Stimulated activated CD8-positive, alpha-beta memory T cell treated with anti-CD3 and anti-CD28 coated beads, Interleukin-15, amount 100 ng/mL, for 48 hours (primary cell): ENCODE results near the gene CTNNA2.

ENCODE experiments used
- DNase-seq, 2 donors: peaks; one replicate each; pipeline ENCODE4 v3.0.0-alpha.2; 2020; ENCODE audit warnings: low read depth in 2 of 2

The CTNNA2 gene

GRCh38 chr2:80281049-80281448 lies 768.2 kb downstream of the CTNNA2 start:
- DNase-seq = no peak

- no peak for DNase-seq
These were observed 775.7 kb downstream of the CTNNA2 start for GRCh38 chr2:80288576-80288975.

- no peak for DNase-seq
These were observed 778.8 kb downstream of the CTNNA2 start for GRCh38 chr2:80291656-80292055.

GRCh38 chr2:80292474-80292873 lies 779.6 kb downstream of the CTNNA2 start:
- no peak for DNase-seq

- no peak for DNase-seq
These were observed 780.2 kb downstream of the CTNNA2 start for GRCh38 chr2:80293039-80293438.

GRCh38 chr2:80298954-80299353 lies 786.1 kb downstream of the CTNNA2 start:
- no peak for DNase-seq

- no peak for DNase-seq
These were observed 786.8 kb downstream of the CTNNA2 start for GRCh38 chr2:80299661-80300060.

- no peak for DNase-seq
These were observed 787.5 kb downstream of the CTNNA2 start for GRCh38 chr2:80300346-80300745.

- no peak for DNase-seq
These were observed 788.1 kb downstream of the CTNNA2 start for GRCh38 chr2:80300954-80301353.

GRCh38 chr2:80302001-80302313 lies 789.1 kb downstream of the CTNNA2 start:
- no peak for DNase-seq

GRCh38 chr2:80302314-80303005 lies 789.6 kb downstream of the CTNNA2 start:
- DNase-seq = no peak

- no peak for DNase-seq
These were observed 790.4 kb downstream of the CTNNA2 start for GRCh38 chr2:80303006-80303908.

GRCh38 chr2:80303909-80304837 lies 791.3 kb downstream of the CTNNA2 start, which contains the start of gene LRRTM1:
TSS of gene LRRTM1 (minus strand) at chr2:80304752. CDS start at chr2:80303819, 933 bp downstream.
- no peak for DNase-seq

- no peak for DNase-seq
These were observed 798.5 kb downstream of the CTNNA2 start for GRCh38 chr2:80311304-80311703.

- no peak for DNase-seq
These were observed 799.5 kb downstream of the CTNNA2 start for GRCh38 chr2:80312282-80312839.

GRCh38 chr2:80322311-80322920 lies 809.6 kb downstream of the CTNNA2 start:
- DNase-seq = no peak

- DNase-seq = no peak
These were observed 810.1 kb downstream of the CTNNA2 start for GRCh38 chr2:80322958-80323357.

- DNase-seq = no peak
These were observed 810.8 kb downstream of the CTNNA2 start for GRCh38 chr2:80323610-80324009.

- DNase-seq = no peak
These were observed 811.7 kb downstream of the CTNNA2 start for GRCh38 chr2:80324525-80324924.

GRCh38 chr2:80326214-80326613 lies 813.4 kb downstream of the CTNNA2 start:
- no peak for DNase-seq

GRCh38 chr2:80326861-80327260 lies 814.0 kb downstream of the CTNNA2 start:
- DNase-seq = no peak
